GM21529 (cell line): ENCODE measurements around the gene TMEM217.
"Not testable (repeated sequence)": the region's sequence is repeated elsewhere in the genome, so short reads cannot be mapped to it uniquely, and the experiment has no call there.

ENCODE experiments used
- ATAC-seq: cut with Tn5 transposase; IDR thresholded peaks from one replicate; pipeline ENCODE4 v1.9.1; 2021; ENCODE audit not compliant: unreplicated experiment

The TMEM217 gene

GRCh38 chr6:37218511-37218910, 39.4 kb downstream of the TMEM217 start:
- ATAC-seq: no peak

GRCh38 chr6:37218061-37218460, 39.9 kb downstream of the TMEM217 start:
- ATAC-seq: no peak

- ATAC-seq: no peak
Measured at GRCh38 chr6:37212268-37212667, 45.7 kb downstream of the TMEM217 start.

GRCh38 chr6:37210313-37210968, 47.5 kb downstream of the TMEM217 start:
- no peak for ATAC-seq

GRCh38 chr6:37209461-37210205, 48.3 kb downstream of the TMEM217 start:
- no peak for ATAC-seq

GRCh38 chr6:37208793-37209192, 49.2 kb downstream of the TMEM217 start:
- ATAC-seq: no peak

- peak; percentile 53 for ATAC-seq
Measured at GRCh38 chr6:37207903-37208456, 50.0 kb downstream of the TMEM217 start.

- ATAC-seq: no peak
Measured at GRCh38 chr6:37206622-37207021, 51.3 kb downstream of the TMEM217 start.

- ATAC-seq: no peak
Measured at GRCh38 chr6:37205997-37206340, 52.0 kb downstream of the TMEM217 start.

GRCh38 chr6:37205175-37205996, 52.6 kb downstream of the TMEM217 start:
- no peak for ATAC-seq

GRCh38 chr6:37204014-37204751, 53.8 kb downstream of the TMEM217 start:
- ATAC-seq: no peak

GRCh38 chr6:37202788-37203491, 55.0 kb downstream of the TMEM217 start:
- no peak for ATAC-seq

GRCh38 chr6:37201726-37202125, 56.2 kb downstream of the TMEM217 start:
- ATAC-seq: no peak

GRCh38 chr6:37200085-37200484, 57.9 kb downstream of the TMEM217 start:
- ATAC-seq: no peak

GRCh38 chr6:37196451-37196850, 61.5 kb downstream of the TMEM217 start:
- ATAC-seq: not testable (repeated sequence)

GRCh38 chr6:37194886-37195285, 63.1 kb downstream of the TMEM217 start:
- not testable (repeated sequence) for ATAC-seq

- no peak for ATAC-seq
Measured at GRCh38 chr6:37192666-37193065, 65.3 kb downstream of the TMEM217 start.

GRCh38 chr6:37190159-37190535, 67.8 kb downstream of the TMEM217 start:
- ATAC-seq: no peak

GRCh38 chr6:37188962-37189510, 68.9 kb downstream of the TMEM217 start:
- no peak for ATAC-seq
